Suprapubic skin (tissue), 4 donors: ENCODE data around the gene MAP2K2. TPM values are rescaled to one million over a fixed set of nuclear protein-coding genes. Genes with fewer than 3 reads are reported as not detected.
"Not testable (repeated sequence)": the region's sequence is repeated elsewhere in the genome, so short reads cannot be mapped to it uniquely, and the experiment has no call there.

Experiments used
- DNase-seq, 2 donors: peaks; one replicate each; pipeline ENCODE4 v3.0.0-alpha.2; 2019; ENCODE audit warnings: low spot score in 2 of 2
- H3K27ac ChIP-seq: fragments of 200-600 bp; sonication (generic); one replicate; pipeline ENCODE4 v1.5.1; 2019
- H3K27me3 ChIP-seq: fragments of 200-600 bp; sonication (generic); one replicate; pipeline ENCODE4 v1.5.1; 2019
- H3K36me3 ChIP-seq: fragments of 200-600 bp; sonication (generic); one replicate; pipeline ENCODE4 v1.5.1; 2019
- H3K4me1 ChIP-seq: fragments of 200-600 bp; sonication (generic); one replicate; pipeline ENCODE4 v1.5.1; 2019
- H3K4me3 ChIP-seq: fragments of 200-600 bp; sonication (generic); one replicate; pipeline ENCODE4 v1.5.1; 2019; ENCODE audit warnings: mild to moderate bottlenecking
- H3K9me3 ChIP-seq: fragments of 200-600 bp; sonication (generic); one replicate; pipeline ENCODE4 v1.5.1; 2019
- CTCF ChIP-seq, 2 donors: fragments of 200-600 bp in 1 of 2; fragments of 450-650 bp in 1 of 2; sonication (generic) in 1 of 2; IDR thresholded peaks; one replicate each; pipeline ENCODE4 v1.5.1; 2016 to 2019; ENCODE audit warnings: antibody characterized with exemption in 2 of 2, mild to moderate bottlenecking in 1 of 2, moderate library complexity in 1 of 2
- EP300 ChIP-seq: sonication (generic); formaldehyde crosslinking; IDR thresholded peaks from one replicate; pipeline ENCODE4 v1.6.1; 2017; ENCODE audit warnings: antibody characterized with exemption
- POLR2A ChIP-seq, 2 donors: fragments of 450-650 bp; IDR thresholded peaks; one replicate each; pipeline ENCODE4 v1.6.1; 2017; ENCODE audit warnings: antibody characterized with exemption in 2 of 2, mild to moderate bottlenecking in 2 of 2, moderate library complexity in 2 of 2
- POLR2AphosphoS5 ChIP-seq, 3 donors: sonication (generic); formaldehyde crosslinking; IDR thresholded peaks; one replicate each; pipeline ENCODE4 v1.6.1; 2017; ENCODE audit warnings: antibody characterized with exemption in 3 of 3
- WGBS: methylation state at CpG from one replicate; pipeline ENCODE4 v1.1.5; 2018; 5-methylcytosine and 5-hydroxymethylcytosine counted together
- total RNA-seq, 4 donors: library from RNA; depleted of rRNA; stranded (reverse); fragments of >200 nt; gene quantifications; one replicate each; pipeline ENCODE4 v1.1.0, GENCODE V29; 2016

Gene MAP2K2
- 100 to 1,000 TPM in 1 of 4 donors, 10 to 100 TPM in 3; 88.0 to 103 (median 95.0) TPM for total RNA-seq

DNA sequence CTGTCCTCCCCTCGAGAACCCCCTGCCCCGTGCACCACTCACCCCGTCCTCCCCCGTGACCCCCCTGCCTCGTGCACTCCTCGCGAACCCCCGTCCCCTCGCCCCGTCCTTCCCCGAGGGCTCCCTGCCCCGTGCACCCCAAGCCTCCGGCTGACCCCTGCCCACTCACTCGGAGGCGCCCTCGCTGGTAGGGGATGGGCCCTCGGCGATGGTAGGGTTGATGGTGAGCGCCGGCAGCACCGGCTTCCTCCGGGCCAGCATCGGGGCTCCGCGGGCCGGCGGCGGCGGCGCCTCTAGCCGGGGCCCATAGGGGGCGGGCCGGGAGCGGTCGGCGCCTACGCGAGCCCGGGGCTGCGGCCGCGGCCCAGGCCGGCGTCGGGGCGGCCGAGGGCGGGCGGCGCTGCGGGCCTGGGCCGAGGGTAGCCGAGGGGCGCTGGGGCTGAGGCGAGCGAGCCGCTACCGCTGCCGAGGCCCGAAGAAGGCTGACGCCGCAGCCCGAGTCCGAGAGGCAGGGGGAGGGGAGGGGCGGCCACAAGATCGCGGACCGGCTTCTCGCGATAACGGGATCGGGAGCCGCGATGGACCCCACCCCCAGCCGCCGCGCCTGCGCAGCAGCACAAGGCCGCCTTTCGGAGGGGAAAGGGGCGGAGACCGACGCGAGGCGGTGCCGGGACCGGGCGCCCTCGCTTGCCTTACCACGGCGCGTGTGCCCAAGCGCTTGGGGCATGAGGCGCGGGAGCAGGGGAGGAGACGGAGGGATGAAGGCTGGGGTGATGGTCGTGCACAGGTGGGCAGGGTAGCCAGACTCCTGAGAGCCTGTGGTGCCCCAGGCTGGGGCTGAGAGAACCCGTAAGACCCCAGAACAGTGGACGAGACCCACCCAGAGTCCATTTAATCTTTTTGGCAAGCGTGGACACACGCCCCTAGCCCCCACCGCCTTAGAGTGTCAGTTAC is at the start of gene MAP2K2:
MAP2K2 (minus strand) TSS at position 508 of the 954 bp plus-strand sequence; CDS start at position 261, 247 bp downstream.
- Histone ChIP-seq H3K36me3 (no peaks in the 10 kb centered on the region), H3K4me3 (peak within 1 kb of the TSS; percentile 79), H3K9me3 (no peaks in the 10 kb centered on the region), H3K4me1 (peaks cover 34% of the 10 kb centered on the region), H3K27me3 (no peaks in the 10 kb centered on the region), H3K27ac (peak within 1 kb of the TSS; percentile 64)
- peak; percentile 96 to 97 for DNase-seq
- peak in 1 of 2 donors; percentile 37 for TF ChIP-seq POLR2A (IDR thresholded peaks at IDR 0.05)
- no peak for TF ChIP-seq CTCF (IDR thresholded peaks at IDR 0.05)
- no peak for TF ChIP-seq POLR2AphosphoS5 (IDR thresholded peaks at IDR 0.05)
- TF ChIP-seq EP300 = no peak
- WGBS = 1% methylated on average over 56 of the region's 102 CpGs

- DNase-seq = no peak
- WGBS = under 1% methylated on average over 32 of the region's 45 CpGs
- TF ChIP-seq POLR2A (IDR thresholded peaks at IDR 0.05) (no peak), EP300 (no peak), CTCF (IDR thresholded peaks at IDR 0.05) (no peak), POLR2AphosphoS5 (IDR thresholded peaks at IDR 0.05) (no peak)
These were observed 49.0 kb upstream of the MAP2K2 start for GRCh38 chr19:4172861-4173473.

DNA sequence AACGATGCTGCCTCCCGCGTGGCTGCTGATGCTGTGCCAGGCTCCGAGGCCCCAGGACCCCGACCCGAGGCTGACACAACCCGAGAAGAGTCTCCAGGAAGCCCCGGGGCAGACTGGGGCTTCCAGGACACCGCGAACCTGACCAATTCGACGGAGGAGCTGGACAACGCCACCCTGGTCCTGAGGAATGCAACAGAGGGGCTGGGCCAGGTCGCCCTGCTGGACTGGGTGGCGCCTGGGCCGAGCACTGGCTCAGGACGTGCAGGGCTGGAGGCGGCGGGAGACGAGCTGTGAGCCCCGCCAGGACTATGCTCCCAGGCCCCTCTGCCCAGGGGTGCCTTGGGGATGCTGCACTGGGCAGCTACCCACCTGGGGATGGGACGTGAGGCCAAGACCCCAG is 47.8 kb upstream of the MAP2K2 start:
- peaks cover 21% of the 10 kb centered on the region for H3K36me3 ChIP-seq
- TF ChIP-seq POLR2AphosphoS5 (IDR thresholded peaks at IDR 0.05) (no peak), POLR2A (IDR thresholded peaks at IDR 0.05) (no peak)
- H3K27me3 ChIP-seq = peaks cover 43% of the 10 kb centered on the region
- H3K9me3 ChIP-seq = no peaks in the 10 kb centered on the region
- no CpG with 5 or more reads among the region's 22 CpGs for WGBS
- H3K4me3 ChIP-seq = no peak overlapping the region
- no peak for DNase-seq
- H3K27ac ChIP-seq = no peak overlapping the region
- H3K4me1 ChIP-seq = peaks cover 9% of the 10 kb centered on the region

More at GRCh38 chr19:4172861-4173473, 49.0 kb upstream of the MAP2K2 start:
- H3K4me1 ChIP-seq = peaks cover 9% of the 10 kb centered on the region
- no peak overlapping the region for H3K4me3 ChIP-seq
- H3K9me3 ChIP-seq = no peaks in the 10 kb centered on the region
- H3K36me3 ChIP-seq = peaks cover 34% of the 10 kb centered on the region
- peaks cover 31% of the 10 kb centered on the region for H3K27me3 ChIP-seq
- no peak overlapping the region for H3K27ac ChIP-seq

DNA sequence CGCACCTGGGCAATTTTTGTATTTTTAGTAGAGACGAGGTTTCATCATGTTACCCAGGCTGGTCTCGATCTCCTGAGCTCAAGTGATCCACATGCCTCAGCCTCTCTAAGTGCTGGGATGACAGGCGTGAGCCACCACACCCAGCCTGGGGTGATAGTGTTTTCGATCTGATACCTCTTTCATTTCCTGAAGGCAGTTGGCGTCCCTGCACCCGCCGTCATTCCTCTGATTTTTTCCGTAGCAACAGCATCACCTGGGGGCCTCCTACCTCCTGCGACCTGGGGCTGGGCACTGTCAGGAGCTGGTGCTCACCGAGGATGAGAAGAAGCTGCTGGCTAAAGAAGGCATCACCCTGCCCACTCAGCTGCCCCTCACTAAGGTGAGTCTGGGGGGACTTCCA is 40.3 kb upstream of the MAP2K2 start:
- H3K27me3 ChIP-seq = peaks cover 40% of the 10 kb centered on the region
- H3K27ac ChIP-seq = no peak overlapping the region
- TF ChIP-seq POLR2AphosphoS5 (IDR thresholded peaks at IDR 0.05) = no peak
- no peak for TF ChIP-seq CTCF (IDR thresholded peaks at IDR 0.05)
- TF ChIP-seq EP300 = no peak
- no peaks in the 10 kb centered on the region for H3K36me3 ChIP-seq
- DNase-seq = no peak
- no peaks in the 10 kb centered on the region for H3K4me1 ChIP-seq
- WGBS = 47% methylated on average over 9 of the region's 11 CpGs
- H3K9me3 ChIP-seq = no peaks in the 10 kb centered on the region
- no peak overlapping the region for H3K4me3 ChIP-seq

GRCh38 chr19:4161415-4162077 is 37.6 kb upstream of the MAP2K2 start:
- Histone ChIP-seq H3K4me3 (no peak overlapping the region), H3K9me3 (no peaks in the 10 kb centered on the region), H3K4me1 (no peaks in the 10 kb centered on the region), H3K27ac (no peak overlapping the region), H3K27me3 (peaks cover 32% of the 10 kb centered on the region), H3K36me3 (no peaks in the 10 kb centered on the region)
- WGBS = 86% methylated on average over 6 of the region's 7 CpGs
- no peak for DNase-seq
- TF ChIP-seq POLR2A (IDR thresholded peaks at IDR 0.05) (no peak), EP300 (no peak), POLR2AphosphoS5 (IDR thresholded peaks at IDR 0.05) (no peak), CTCF (IDR thresholded peaks at IDR 0.05) (no peak)

- DNase-seq, H3K4me3 ChIP-seq, H3K27ac ChIP-seq, H3K9me3 ChIP-seq, H3K4me1 ChIP-seq, H3K36me3 ChIP-seq: not testable (repeated sequence)
- 75% methylated on average over 8 of the region's 8 CpGs for WGBS
- peaks cover 38% of the 10 kb centered on the region for H3K27me3 ChIP-seq
These were observed 34.0 kb upstream of the MAP2K2 start for GRCh38 chr19:4157971-4158370.
